Measurements from ENCODE around the gene HLA-DRB5. TPM values are rescaled to one million over a fixed set of nuclear protein-coding genes. Genes with fewer than 3 reads are reported as not detected.

Gene HLA-DRB5
- total and polyA plus RNA-seq, 2 experiments from 2014 or later, result not detected

DNA sequence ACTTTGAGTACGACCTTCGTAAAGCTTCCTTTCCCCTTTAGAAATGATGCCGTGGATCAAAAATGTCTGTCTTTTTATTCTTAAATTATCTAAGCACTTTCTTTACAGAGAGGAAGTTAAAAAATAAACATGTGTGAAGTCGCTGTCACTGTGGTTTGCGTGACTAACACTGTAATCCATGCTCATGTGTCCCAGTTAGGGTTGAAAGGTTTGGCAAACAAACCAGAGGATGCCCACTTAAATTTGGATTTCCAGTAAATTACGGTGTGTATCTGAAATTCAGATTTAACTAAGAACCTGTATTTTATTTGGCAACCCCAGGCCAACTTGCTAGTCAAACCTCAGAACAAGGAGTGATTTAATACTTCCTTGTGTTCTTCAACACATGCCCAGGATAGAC lies 38.5 kb upstream of the HLA-DRB5 start (continued):
- TF ChIP-seq, protein P1, sequence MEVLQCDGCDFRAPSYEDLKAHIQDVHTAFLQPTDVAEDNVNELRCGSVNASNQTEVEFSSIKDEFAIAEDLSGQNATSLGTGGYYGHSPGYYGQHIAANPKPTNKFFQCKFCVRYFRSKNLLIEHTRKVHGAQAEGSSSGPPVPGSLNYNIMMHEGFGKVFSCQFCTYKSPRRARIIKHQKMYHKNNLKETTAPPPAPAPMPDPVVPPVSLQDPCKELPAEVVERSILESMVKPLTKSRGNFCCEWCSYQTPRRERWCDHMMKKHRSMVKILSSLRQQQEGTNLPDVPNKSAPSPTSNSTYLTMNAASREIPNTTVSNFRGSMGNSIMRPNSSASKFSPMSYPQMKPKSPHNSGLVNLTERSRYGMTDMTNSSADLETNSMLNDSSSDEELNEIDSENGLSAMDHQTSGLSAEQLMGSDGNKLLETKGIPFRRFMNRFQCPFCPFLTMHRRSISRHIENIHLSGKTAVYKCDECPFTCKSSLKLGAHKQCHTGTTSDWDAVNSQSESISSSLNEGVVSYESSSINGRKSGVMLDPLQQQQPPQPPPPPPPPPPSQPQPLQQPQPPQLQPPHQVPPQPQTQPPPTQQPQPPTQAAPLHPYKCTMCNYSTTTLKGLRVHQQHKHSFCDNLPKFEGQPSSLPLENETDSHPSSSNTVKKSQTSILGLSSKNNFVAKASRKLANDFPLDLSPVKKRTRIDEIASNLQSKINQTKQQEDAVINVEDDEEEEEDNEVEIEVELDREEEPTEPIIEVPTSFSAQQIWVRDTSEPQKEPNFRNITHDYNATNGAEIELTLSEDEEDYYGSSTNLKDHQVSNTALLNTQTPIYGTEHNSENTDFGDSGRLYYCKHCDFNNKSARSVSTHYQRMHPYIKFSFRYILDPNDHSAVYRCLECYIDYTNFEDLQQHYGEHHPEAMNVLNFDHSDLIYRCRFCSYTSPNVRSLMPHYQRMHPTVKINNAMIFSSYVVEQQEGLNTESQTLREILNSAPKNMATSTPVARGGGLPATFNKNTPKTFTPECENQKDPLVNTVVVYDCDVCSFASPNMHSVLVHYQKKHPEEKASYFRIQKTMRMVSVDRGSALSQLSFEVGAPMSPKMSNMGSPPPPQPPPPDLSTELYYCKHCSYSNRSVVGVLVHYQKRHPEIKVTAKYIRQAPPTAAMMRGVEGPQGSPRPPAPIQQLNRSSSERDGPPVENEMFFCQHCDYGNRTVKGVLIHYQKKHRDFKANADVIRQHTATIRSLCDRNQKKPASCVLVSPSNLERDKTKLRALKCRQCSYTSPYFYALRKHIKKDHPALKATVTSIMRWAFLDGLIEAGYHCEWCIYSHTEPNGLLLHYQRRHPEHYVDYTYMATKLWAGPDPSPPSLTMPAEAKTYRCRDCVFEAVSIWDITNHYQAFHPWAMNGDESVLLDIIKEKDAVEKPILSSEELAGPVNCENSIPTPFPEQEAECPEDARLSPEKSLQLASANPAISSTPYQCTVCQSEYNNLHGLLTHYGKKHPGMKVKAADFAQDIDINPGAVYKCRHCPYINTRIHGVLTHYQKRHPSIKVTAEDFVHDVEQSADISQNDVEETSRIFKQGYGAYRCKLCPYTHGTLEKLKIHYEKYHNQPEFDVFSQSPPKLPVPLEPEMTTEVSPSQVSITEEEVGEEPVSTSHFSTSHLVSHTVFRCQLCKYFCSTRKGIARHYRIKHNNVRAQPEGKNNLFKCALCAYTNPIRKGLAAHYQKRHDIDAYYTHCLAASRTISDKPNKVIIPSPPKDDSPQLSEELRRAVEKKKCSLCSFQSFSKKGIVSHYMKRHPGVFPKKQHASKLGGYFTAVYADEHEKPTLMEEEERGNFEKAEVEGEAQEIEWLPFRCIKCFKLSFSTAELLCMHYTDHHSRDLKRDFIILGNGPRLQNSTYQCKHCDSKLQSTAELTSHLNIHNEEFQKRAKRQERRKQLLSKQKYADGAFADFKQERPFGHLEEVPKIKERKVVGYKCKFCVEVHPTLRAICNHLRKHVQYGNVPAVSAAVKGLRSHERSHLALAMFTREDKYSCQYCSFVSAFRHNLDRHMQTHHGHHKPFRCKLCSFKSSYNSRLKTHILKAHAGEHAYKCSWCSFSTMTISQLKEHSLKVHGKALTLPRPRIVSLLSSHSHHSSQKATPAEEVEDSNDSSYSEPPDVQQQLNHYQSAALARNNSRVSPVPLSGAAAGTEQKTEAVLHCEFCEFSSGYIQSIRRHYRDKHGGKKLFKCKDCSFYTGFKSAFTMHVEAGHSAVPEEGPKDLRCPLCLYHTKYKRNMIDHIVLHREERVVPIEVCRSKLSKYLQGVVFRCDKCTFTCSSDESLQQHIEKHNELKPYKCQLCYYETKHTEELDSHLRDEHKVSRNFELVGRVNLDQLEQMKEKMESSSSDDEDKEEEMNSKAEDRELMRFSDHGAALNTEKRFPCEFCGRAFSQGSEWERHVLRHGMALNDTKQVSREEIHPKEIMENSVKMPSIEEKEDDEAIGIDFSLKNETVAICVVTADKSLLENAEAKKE (CRISPR knock-in tag; IDR thresholded peaks at IDR 0.05), result no peak
- no peak for TF ChIP-seq EZH2phosphoT487 (IDR thresholded peaks at IDR 0.05; ENCODE audit: unreplicated experiment)

DNA sequence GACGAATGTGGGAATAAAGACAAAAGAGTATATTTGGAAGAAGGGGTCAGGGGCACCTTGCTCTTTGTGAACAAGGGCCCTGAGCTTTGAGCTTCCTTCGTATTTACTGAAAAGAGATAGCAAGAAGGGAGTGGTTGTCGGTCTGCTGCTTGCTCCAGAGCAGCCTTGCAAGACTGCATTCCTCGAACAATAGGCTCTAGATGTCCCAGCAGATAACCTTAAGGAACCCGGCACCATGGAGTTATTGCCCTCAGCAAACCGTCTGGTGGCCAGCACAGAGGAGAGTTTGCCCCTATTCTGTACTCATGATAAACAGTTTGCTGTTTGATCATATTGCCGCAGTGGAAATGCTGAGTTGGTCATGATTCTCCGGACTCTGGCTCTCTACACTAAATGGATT lies 36.9 kb upstream of the HLA-DRB5 start:
- ATAC-seq, result no peak
- TF ChIP-seq CREB1 (CRISPR knock-in tag; IDR thresholded peaks at IDR 0.05; ENCODE audit: low read depth) (no peak), NANOG (IDR thresholded peaks at IDR 0.05; ENCODE audit: borderline replicate concordance) (no peak), ZNF114 (CRISPR knock-in tag; IDR thresholded peaks at IDR 0.05) (no peak), POLR2AphosphoS5 (IDR thresholded peaks at IDR 0.05; ENCODE audit: low read depth) (no peak), STAT1 (IDR thresholded peaks at IDR 0.05; ENCODE audit: unreplicated experiment) (no peak), JUNB (IDR thresholded peaks at IDR 0.05; ENCODE audit: unreplicated experiment) (no peak)
- TF ChIP-seq, protein P2, sequence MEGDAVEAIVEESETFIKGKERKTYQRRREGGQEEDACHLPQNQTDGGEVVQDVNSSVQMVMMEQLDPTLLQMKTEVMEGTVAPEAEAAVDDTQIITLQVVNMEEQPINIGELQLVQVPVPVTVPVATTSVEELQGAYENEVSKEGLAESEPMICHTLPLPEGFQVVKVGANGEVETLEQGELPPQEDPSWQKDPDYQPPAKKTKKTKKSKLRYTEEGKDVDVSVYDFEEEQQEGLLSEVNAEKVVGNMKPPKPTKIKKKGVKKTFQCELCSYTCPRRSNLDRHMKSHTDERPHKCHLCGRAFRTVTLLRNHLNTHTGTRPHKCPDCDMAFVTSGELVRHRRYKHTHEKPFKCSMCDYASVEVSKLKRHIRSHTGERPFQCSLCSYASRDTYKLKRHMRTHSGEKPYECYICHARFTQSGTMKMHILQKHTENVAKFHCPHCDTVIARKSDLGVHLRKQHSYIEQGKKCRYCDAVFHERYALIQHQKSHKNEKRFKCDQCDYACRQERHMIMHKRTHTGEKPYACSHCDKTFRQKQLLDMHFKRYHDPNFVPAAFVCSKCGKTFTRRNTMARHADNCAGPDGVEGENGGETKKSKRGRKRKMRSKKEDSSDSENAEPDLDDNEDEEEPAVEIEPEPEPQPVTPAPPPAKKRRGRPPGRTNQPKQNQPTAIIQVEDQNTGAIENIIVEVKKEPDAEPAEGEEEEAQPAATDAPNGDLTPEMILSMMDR (conservative IDR thresholded peaks at IDR 0.05; ENCODE audit: low read depth in 2 of 2), result no peak
- TF ChIP-seq, protein P1 (CRISPR knock-in tag; IDR thresholded peaks at IDR 0.05), result no peak

More for the DNA sequence above, 36.9 kb upstream of the HLA-DRB5 start:
- no peak for DNase-seq (ENCODE audit: low spot score)
- no peaks in the 10 kb centered on the region for H3K9me2 ChIP-seq (ENCODE audit: insufficient read depth)
- H3K79me2 ChIP-seq (replicated peaks; ENCODE audit: insufficient read depth), result no peaks in the 10 kb centered on the region
- H3K4me2 ChIP-seq, result no peak overlapping the region
- H3K27ac ChIP-seq (ENCODE audit: low read depth), result no peak overlapping the region
- no peak overlapping the region for H3K4me3 Mint-ChIP-seq
- no peaks in the 10 kb centered on the region for H4K20me1 ChIP-seq (replicated peaks; ENCODE audit: insufficient read depth)
- no peak overlapping the region for H3K27ac Mint-ChIP-seq
- no peak overlapping the region for H3K4me3 ChIP-seq
- no peaks in the 10 kb centered on the region for H3K36me3 ChIP-seq (ENCODE audit: insufficient read depth)
- H3K36me3 Mint-ChIP-seq (ENCODE audit: low read depth), result peaks cover 3% of the 10 kb centered on the region; the same call in 2 of the 3 replicates
- no peaks in the 10 kb centered on the region for H3K4me1 ChIP-seq (ENCODE audit: insufficient read depth)
- no peaks in the 10 kb centered on the region for H3K27me3 ChIP-seq (ENCODE audit: insufficient read depth)
- no peaks in the 10 kb centered on the region for H3F3A ChIP-seq (replicated peaks; ENCODE audit: low read depth)
- no peaks in the 10 kb centered on the region; the same call in 2 of the 3 replicates for H3K4me1 Mint-ChIP-seq
- no peaks in the 10 kb centered on the region for H3K27me3 Mint-ChIP-seq (ENCODE audit: insufficient read depth, low read depth, poor library complexity)
- H3K9me3 Mint-ChIP-seq, result peaks cover 5% of the 10 kb centered on the region; the same call in 1 of the 3 replicates
- no peak overlapping the region for H2AFZ ChIP-seq

Data from GM23338 (cell line).